H1 (cell line): ENCODE data around the gene MYDGF.

Experiments used
- CEBPB ChIP-seq: IDR thresholded peaks from 2 replicates; pipeline ENCODE4 v1.6.1; 2012; ENCODE audit warnings: low read depth, low read length
- CTCF ChIP-seq, 3 experiments: IDR thresholded peaks; 1 replicate in 2 of 3; 2 replicates in 1 of 3; pipeline versions ENCODE4 v1.5.1 to v1.6.1; 2011; ENCODE audit warnings: low read length in 3 of 3, mild to moderate bottlenecking in 3 of 3, inconsistent platforms in 2 of 3, low read depth in 1 of 3, moderate library complexity in 1 of 3; ENCODE audit not compliant: insufficient read depth in 1 of 3; ENCODE audit errors: control extremely low read depth in 1 of 3
- SP1 ChIP-seq: IDR thresholded peaks from 2 replicates; pipeline ENCODE4 v1.6.1; 2011; ENCODE audit warnings: low read depth, low read length
- TF ChIP-seq, protein P1 (sequence below): IDR thresholded peaks from 2 replicates; pipeline ENCODE4 v1.6.1; 2012; ENCODE audit warnings: inconsistent platforms

DNA sequence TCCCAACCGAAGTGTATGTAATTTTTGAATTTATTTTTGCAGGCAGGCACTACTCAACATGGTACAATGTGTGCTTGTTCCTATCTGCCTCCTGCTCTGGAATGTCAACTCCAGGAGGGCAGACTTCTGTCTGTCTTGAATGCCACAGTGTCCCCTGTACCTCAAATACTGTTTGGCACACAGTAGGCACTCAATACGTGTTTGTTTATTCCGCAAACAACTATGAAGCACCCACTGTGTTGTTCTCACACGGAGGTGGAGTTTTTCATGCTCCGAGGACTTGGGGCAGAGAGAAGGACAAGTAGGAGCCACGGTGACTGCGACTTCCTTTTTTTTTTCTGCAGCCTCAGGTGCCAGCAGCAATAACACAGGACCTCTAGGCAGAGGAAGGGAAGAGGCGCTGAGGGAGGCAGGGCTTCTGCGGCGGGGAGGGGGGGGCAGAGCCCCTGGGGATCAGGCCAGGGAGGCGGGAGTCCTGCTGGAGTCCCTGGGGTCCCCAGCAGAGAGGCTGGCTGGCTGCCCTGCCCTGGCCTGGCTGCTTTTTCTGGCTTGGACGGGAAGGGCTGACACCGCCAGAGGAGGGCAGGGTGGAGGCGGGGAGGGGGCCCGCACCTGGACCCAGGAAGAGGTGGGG lies 60.1 kb downstream of the MYDGF start:
- TF ChIP-seq CEBPB (no peak), CTCF (IDR thresholded peaks at IDR 0.05; ENCODE audit: control extremely low read depth in 1 of 3, insufficient read depth in 1 of 3, low read depth in 1 of 3, low read length in 3 of 3) (peak in 2 of 3 experiments; percentile 11 to 22; a peak in 2 of 4 replicates), SP1 (no peak)
- TF ChIP-seq, protein P1, sequence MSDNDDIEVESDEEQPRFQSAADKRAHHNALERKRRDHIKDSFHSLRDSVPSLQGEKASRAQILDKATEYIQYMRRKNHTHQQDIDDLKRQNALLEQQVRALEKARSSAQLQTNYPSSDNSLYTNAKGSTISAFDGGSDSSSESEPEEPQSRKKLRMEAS: no peak
